ENCODE results near the gene DBET.
"Not testable (repeated sequence)": the region's sequence is repeated elsewhere in the genome, so short reads cannot be mapped to it uniquely, and the experiment has no call there.

Gene DBET

DNA sequence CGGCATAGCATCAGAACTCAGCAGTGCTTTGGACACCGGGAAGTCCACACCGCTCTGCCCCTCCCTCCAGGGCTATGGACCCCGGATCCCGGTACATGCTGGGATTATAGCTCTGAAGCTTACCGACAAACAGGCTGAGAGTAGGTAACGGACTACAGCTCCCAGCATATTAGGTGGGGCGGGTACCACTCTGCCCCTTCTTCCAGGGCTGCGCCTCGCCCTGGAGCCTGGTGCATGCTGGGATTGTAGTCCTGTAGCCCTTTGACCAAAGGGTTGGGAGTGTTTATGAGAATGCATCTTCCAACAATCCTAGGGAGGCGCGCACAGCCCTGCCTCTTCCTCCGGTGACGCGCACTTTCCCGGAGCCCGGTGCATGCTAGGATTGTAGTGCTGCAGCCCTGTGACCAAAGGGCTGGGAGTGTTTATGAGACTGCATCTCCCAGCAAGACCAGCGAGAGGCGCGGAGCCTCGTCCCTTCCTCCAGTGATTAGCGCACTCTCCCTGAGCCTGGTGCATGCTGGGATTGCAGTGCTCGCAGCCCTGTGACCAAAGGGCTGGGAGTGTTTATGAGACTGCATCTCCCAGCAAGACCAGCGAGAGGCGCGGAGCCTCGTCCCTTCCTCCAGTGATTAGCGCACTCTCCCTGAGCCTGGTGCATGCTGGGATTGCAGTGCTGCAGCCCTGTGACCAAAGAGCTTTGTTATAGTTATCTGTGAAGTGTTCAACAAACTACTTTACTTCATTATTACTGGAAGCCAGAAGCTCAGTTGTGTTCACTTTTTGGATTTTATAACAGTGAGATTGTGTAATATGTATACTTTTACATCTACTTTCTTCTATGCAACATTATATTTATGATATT lies 14.7 kb upstream of the DBET start:
- not testable (repeated sequence) for DNase-seq

DNA sequence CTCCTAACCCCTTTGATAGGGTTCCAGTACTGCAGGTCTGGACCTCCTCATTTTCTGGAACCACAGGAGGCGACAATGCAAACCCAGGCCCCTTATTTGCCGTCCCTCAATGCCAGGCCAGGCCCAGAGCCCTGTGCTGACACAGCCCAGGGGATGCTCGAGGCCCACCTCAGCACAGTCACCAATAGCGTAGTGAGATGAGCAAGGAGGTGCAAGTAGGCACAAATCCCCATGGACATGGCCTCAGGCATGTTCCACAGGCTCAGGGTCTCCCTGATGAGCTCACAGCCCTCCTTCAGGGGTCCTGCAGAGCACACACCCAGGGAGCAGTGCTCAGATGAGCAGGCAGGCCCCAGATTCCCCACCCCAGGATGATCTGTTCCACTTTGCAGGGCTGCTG lies 5.3 kb upstream of the DBET start:
- DNase-seq: not testable (repeated sequence)

DNA sequence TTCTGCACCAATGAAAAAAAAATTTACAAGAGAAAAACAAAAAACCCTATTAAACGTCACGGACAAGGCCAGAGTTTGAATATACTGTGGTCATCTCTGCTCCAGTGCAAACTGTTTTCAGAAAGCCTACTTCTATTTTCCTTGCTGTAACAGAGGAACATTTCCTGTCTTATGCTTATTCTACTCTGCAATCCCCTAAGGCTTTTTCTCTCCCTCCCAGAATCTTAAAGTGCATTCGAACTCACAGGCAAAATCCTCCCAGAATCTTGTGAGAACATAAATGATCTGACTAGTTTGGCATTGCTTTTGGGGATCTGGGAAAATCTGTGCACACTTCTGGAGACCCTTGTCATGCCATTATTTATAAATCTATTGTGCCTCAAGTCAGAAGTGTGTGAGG lies 503 bp downstream of the DBET start:
- not testable (repeated sequence) for DNase-seq

DNA sequence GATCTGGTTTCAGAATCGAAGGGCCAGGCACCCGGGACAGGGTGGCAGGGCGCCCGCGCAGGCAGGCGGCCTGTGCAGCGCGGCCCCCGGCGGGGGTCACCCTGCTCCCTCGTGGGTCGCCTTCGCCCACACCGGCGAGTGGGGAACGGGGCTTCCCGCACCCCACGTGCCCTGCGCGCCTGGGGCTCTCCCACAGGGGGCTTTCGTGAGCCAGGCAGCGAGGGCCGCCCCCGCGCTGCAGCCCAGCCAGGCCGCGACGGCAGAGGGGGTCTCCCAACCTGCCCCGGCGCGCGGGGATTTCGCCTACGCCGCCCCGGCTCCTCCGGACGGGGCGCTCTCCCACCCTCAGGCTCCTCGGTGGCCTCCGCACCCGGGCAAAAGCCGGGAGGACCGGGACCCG lies 4.0 kb downstream of the DBET start:
- DNase-seq: not testable (repeated sequence)

DNA sequence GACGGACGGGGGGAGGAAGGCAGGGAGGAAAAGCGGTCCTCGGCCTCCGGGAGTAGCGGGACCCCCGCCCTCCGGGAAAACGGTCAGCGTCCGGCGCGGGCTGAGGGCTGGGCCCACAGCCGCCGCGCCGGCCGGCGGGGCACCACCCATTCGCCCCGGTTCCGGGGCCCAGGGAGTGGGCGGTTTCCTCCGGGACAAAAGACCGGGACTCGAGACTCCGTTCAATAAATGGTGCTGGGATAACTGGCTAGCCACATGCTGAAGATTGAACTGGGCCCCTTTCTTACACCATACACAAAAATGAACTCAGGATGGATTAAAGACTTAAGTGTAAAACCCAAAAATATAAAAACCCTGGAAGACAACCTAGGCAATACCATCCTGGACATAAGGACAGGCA lies 28.8 kb downstream of the DBET start:
- not testable (repeated sequence) for DNase-seq

DNA sequence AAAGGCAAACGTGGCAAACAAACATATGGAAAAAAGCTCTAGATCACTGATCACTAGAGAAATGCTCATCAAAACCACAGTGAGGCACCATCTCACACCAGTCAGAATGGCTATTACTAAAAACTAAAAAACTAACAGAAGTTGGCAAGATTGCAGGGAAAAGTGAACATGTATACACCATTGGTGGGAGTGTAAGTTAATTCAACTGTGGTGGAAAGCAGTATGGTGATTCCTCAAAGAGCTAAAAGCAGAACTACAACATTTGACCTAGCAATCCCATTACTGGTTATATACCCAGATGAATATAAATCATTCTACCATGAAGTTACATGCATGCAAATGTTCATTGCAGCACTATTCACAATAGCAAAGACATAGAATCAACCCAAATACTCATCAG lies 29.7 kb downstream of the DBET start:
- DNase-seq: not testable (repeated sequence)

DNA sequence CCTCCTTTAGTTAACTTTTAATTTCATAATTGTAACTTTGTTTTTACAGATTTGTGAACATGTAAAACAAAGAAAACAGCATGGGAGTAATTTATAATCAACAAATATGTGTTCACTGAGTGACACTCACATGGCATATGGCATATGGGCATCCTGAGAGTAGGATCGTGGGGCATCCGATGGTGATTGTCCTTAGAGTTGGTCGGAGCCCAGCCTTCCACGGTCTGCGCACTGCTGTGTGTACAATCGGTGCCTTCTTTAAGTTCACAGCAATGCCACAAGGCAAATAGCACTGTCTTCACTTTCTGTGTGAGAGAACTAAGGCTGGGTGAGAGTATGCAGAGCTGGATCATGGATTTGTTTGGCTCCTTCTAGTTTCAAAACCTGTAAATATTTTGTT lies 31.0 kb downstream of the DBET start:
- not testable (repeated sequence) for DNase-seq

DNA sequence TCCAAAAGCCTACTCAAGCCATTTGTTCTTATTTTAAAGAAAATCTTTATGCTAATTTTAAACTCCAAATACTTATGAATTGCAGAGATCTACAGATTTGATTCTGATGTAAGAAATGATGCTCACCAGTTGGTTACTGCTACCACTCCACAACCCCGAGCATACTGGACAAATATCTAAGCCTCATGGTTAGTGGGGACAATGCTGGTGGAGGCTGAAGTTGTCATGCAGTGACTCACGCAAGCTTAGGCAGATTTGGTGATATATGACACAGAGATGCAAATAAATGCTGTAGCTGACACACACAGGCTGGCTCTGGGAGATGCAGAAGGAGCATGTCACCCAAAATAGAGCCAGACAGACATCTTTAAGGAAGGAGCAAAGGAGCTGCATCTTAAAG lies 35.3 kb downstream of the DBET start:
- not testable (repeated sequence) for DNase-seq

DNA sequence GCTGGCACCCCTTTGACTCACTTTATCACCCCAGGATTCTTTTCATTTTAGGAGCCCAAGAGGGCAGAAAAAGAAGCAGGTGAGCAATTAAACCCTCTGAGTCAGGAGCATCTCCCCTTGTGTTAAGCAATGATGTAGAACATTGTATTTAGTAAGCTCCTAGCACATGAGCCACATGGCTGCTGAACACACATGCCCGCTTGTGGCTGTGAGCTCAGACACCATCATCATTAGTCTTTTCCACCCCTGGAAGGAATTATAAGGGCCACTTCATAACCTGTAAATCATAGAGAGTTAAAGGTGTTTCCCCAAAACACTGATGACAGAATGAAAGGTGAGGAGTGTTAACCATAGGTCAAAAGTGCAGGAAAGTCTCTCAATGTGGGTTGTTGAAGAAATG lies 37.2 kb downstream of the DBET start:
- not testable (repeated sequence) for DNase-seq

DNA sequence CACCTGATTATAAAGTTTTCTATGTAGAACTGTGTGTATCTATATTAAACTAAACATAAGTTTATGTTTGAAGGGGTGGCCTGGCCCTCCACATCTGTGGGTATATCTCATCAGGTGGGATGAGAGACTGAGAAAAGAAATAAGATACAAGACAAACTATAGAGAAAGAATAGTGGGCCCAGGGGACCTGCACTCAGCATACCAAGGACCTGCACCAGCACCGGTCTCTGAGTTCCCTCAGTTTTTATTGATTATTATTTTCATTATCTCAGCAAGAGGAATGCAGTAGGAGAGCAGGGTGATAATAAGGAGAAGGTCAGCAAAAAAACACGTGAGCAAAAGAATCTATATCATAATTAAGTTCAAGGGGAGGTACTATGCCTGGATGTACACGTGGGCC lies 41.9 kb downstream of the DBET start:
- not testable (repeated sequence) for DNase-seq

DNA sequence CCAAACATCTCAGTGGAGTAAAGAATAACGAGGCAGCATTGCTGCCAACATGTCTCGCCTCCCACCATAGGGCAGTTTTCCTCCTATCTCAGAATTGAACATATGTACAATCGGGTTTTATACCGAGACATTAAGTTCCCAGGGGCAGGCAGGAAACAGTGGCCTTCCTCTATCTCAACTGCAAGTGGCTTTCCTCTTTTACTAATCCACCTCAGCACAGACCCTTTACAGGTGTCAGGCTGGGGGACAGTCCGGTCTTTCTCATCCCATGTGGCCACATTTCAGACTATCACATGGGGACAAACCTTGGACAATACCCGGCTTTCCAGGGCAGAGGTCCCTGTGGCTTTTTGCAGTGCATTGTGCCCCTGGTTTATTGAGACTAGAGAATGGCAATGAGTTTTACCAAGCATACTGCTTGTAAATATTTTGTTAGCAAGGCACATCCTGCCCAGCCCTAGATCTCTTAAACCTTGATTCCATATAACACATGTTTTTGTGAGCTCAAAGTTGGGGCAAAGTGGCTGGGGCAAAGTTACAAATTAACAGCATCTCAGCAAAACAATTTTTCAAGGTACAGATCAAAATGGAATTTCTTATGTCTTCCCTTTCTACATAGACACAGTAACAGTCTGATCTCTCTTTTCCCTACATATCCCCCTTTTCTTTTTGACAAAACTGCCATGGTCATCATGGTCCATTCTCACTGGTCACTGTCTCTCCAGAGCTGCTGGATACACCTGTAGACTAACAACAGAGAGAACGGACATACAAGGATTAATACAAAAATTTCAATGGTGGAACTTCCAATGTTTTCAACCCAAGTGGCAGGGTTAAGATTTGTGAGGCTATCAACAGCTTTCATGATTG lies 42.5 kb downstream of the DBET start:
- not testable (repeated sequence) for DNase-seq

DNA sequence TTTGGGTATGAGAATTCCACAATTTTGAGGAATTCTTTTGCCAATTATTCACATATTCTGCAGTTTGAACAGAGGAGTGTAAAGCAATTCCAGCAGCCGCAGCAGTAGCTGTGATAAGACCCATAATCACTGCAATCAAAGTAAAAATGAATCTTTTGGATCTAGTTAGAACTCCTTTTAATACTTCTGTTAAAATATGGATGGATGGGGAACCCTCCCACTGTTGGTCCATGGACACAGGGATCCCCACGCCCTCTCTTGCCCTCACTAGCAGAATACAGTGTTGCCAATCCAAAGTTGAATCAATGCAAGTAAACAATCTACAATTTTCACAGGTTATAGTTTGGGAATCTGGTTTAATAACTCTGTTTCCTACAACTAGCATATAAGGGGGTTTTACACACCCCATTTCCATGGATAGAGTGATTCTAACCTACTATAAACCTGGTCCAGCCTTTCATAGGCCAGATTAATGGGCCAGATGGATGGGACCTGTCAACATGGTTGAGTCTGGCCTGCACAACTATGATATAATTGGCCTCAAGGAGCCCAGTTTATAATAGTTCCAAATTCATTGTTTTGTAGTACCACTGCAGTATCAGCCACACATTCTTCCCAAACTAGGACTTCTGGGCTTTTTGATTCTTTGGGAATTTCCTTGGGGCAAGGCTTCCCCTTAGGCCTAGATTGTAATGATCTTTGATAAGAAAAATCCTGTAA lies 43.6 kb downstream of the DBET start:
- not testable (repeated sequence) for DNase-seq

DNA sequence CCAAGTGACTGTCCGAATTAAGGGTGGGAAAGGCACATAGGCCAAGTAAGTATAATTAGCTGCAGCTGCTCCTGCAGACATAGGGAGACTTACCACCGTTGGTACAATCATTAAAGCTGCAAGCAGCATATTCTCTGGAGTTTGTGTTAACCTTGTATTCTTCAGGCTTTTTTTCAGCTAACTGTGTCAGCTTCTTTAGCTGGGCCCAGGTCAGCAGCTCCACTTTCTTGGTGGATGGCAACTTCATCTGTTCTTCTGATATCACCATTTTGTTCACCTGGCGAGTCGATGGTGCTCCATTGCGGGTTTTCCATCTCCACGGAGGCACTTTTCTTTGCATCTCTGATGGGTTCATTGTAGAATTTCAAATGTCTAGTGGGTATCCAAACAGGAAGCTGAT lies 44.5 kb downstream of the DBET start:
- DNase-seq: not testable (repeated sequence)

DNA sequence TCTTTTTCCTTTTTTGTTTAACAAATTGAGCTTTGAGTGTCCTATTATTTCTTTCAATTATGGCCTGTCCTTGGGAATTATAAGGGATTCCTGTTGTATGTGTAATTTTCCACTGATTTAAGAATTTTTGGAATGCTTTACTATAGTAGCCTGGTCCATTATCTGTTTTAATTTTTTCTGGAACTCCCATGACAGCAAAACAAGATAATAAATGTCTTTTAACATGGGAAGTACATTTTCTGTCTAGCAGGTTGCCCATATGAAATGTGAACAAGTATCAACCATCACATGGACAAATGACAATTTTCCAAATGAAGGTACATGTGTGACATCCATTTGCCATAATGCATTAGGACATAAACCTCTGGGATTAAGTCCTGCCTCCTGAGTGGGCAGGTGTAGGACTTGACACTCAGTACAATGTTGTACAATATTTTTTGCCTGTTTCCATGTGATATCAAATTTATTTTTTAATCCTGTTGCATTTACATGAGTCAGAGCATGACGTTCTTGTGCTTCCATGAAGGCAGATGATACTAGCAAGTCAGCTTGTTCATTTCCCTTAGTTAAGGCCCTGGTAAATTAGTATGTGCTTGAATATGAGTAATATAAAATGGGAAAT lies 45.2 kb downstream of the DBET start:
- DNase-seq: not testable (repeated sequence)

DNA sequence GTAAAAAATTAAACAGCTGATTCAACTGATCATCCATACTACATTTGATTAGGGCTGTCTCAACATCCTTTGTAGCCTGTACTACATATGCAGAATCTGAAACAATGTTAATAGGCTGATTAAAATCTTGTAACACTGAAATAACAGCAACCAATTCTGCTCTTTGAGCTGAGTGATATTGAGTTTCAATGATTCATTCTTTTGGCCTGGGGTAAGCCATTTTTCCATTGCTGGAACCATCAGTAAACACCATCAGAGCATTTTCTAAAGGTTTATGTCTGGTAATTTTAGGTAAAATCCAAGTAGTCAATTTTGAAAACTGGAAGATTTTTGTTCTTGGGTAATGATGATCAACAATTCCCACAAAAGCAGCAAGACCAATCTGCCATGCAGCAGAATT lies 45.7 kb downstream of the DBET start:
- not testable (repeated sequence) for DNase-seq

DNA sequence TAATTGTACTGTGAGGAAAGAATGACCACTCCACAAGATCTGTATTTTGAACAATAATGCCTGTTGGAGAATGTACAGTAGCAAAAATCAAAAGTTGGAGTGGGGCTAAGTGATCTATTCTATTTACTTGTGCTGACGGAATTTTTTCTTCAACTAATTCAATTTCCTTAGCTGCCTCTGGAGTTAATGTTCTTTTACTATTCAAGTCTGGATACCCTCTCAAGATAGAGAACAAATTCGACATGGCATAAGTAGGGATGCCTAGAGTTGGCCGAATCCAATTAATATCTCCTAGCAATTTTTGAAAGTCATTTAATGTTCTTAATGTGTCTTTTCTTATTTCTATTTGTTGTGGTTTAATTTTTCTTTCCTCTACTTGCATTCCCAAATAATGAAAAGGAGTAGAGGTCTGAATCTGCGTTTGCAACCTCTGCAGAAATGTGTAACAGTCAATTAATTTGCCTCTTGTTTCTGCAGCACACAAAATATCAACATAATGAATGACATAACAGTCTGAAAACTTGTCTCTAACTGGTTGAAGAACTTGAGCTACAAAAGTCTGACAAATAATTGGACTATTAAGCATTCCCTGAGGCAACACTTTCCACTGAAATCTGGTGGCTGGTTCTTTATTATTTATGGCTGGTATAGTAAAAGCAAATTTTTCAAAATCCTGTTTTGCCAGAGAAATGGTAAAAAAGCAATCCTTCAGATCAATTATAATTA lies 46.4 kb downstream of the DBET start:
- DNase-seq: not testable (repeated sequence)

DNA sequence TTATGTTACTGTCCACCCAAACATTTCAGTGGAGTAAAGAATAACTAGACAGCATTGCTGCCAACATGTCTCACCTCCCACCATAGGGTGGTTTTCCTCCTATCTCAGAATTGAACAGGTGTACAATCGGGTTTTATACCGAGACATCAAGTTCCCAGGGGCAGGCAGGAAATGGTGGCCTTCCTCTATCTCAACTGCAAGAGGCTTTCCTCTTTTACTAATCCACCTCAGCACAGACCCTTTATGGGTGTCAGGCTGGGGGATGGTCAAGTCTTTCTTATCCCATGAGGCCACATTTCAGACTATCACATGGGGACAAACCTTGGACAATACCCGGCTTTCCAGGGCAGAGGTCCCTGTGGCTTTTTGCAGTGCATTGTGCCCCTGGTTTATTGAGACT lies 48.6 kb downstream of the DBET start:
- not testable (repeated sequence) for DNase-seq

DNA sequence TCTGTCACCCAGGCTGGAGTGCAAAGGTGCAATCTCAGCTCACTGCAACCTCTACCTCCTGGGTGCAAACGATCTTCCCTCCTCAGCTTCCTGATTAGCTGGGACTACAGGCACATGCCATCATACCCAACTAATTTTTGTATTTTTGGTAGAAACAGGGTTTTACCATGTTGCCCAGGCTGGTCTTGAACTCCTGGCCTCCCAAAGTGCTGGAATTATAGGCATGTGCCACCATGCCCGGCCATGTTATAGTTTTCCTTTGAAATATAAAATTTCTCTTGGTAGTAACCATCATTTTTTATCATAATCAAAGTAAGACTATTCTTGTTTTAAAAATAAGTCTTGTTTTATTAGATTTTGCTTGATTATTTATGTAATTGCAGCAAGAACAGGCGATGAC lies 50.7 kb downstream of the DBET start:
- not testable (repeated sequence) for DNase-seq

Data from activated CD4-positive, alpha-beta T cell treated with anti-CD3 and anti-CD28 coated beads for 1 hour (primary cell).